Measurements from ENCODE around the gene ZSWIM9. TPM values are rescaled to one million over a fixed set of nuclear protein-coding genes. Genes with fewer than 3 reads are reported as not detected.

Gene ZSWIM9
- total RNA-seq, 1 experiment from 2014 or later: 6.8 TPM

GRCh38 chr19:48247212-48247611, 76.7 kb downstream of the ZSWIM9 start:
- no peak for TF ChIP-seq SIN3A (IDR thresholded peaks at IDR 0.05; ENCODE audit: borderline replicate concordance, insufficient read depth, low read depth, low read length)
- no peak for TF ChIP-seq REST (IDR thresholded peaks at IDR 0.05; ENCODE audit: insufficient read depth in 1 of 2, low read depth in 2 of 2, low read length in 1 of 2)
- TF ChIP-seq CTCF (IDR thresholded peaks at IDR 0.05): no peak
- TF ChIP-seq POLR2AphosphoS5 (IDR thresholded peaks at IDR 0.05; ENCODE audit: low read depth, low read length): no peak
- no peak for TF ChIP-seq TCF7L2 (IDR thresholded peaks at IDR 0.05; ENCODE audit: low read depth, low read length)
- POLR2A ChIA-PET: no interaction called here
- H3K4me3 ChIP-seq (ENCODE audit: low read depth in 2 of 2, low read length in 2 of 2): no peak overlapping the region
- intact Hi-C loops (cut with micrococcal nuclease; ENCODE audit: unreplicated experiment) (no loop called here), in situ Hi-C loops (cut with HindIII; ENCODE audit: low pct_unique_long_range_greater_than_20kb, low sequenced_read_pairs) (no loop called here)
- peaks cover 3% of the 10 kb centered on the region for H3K36me3 ChIP-seq (ENCODE audit: control insufficient read depth, insufficient read depth, low read length)
- DNase-seq (ENCODE audit: low read depth, low spot score) (no peak), ATAC-seq (no peak)
- no TSS peak for BruUV-seq (replicated peaks)
- no peaks in the 10 kb centered on the region for H3K4me1 ChIP-seq (ENCODE audit: control insufficient read depth, insufficient read depth, low read length)
- H3K9me3 ChIP-seq (ENCODE audit: control insufficient read depth, insufficient read depth, low read depth, low read length): no peaks in the 10 kb centered on the region
- CTCF ChIA-PET: no interaction called here
- H3K27me3 ChIP-seq (ENCODE audit: control insufficient read depth, insufficient read depth, low read length): no peaks in the 10 kb centered on the region
- no peak overlapping the region for H3K27ac ChIP-seq (ENCODE audit: low read length)

Other genes starting within 250 kb of the ZSWIM9 start
- gene BSPH1, start 178.5 kb upstream of the ZSWIM9 start, total RNA-seq (2021; ENCODE audit: unreplicated experiment): not detected
- gene ELSPBP1, start 176.0 kb upstream of the ZSWIM9 start, total RNA-seq (2021; ENCODE audit: unreplicated experiment): not detected
- not detected for gene CABP5, start 126.6 kb upstream of the ZSWIM9 start, total RNA-seq (2021; ENCODE audit: unreplicated experiment)
- 2.0 TPM for gene PLA2G4C, start 59.9 kb upstream of the ZSWIM9 start, total RNA-seq (2021; ENCODE audit: unreplicated experiment)
- gene LIG1, start 336 bp upstream of the ZSWIM9 start, total RNA-seq (2021; ENCODE audit: unreplicated experiment): 41.3 TPM
- 19.9 TPM for gene CARD8, start 85.2 kb downstream of the ZSWIM9 start, total RNA-seq (2021; ENCODE audit: unreplicated experiment)
- gene ZNF114, start 99.4 kb downstream of the ZSWIM9 start, total RNA-seq (2021; ENCODE audit: unreplicated experiment): 2.9 TPM
- 171 TPM for gene EMP3, start 154.9 kb downstream of the ZSWIM9 start, total RNA-seq (2021; ENCODE audit: unreplicated experiment)
- 6.6 TPM for gene TMEM143, start 193.3 kb downstream of the ZSWIM9 start, total RNA-seq (2021; ENCODE audit: unreplicated experiment)
- 0.39 TPM for gene SYNGR4, start 193.7 kb downstream of the ZSWIM9 start, total RNA-seq (2021; ENCODE audit: unreplicated experiment)
- 111 TPM for gene KDELR1, start 220.9 kb downstream of the ZSWIM9 start, total RNA-seq (2021; ENCODE audit: unreplicated experiment)
- 6.2 TPM for gene GRIN2D, start 223.0 kb downstream of the ZSWIM9 start, total RNA-seq (2021; ENCODE audit: unreplicated experiment)